ENCODE data around the gene GPAT2.
"Not testable (repeated sequence)": the region's sequence is repeated elsewhere in the genome, so short reads cannot be mapped to it uniquely, and the experiment has no call there.

GPAT2 gene

DNA sequence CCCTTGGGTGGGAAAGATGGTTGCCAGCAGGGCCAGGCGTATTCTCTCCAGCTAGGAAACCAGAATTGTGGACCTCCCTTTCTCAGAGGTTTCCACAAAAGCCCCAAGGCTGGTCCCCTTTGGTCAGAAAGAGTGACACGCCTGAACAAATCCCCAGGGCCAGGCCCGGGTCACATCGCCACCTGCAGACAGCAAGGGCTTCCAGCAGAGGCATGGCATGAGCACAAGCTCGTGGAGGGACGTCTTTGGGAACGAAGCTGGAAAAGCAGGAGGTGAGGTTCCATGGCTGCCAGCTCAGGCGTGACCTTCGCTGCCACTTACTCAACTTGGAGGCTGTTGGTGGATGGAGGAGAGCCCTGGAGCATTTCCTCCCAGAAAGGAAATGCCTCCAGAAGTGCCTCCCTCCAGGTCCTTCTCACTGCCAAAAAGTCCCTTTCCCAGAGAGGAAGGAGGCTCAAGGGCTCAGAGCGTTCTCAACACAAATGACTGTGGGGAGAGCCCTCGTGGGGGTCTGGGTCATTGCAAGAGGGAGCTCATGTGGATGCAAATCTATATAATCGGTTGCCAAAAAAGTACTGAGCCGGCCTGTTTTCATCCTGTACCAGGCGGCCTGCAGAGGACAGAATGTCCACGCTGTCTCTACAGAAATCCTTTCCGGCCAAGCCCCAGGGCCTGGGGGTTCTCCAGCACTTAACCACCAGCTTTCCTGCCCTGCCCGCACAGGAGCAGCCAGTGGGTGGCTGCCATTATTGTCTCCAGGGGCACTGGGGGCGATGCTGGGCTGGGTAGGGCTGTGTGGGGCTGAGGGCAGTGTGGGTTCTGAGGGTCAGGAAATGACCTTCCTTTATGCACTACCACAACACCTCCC, 14.6 kb upstream of the GPAT2 start:
- WGBS (ENCODE audit: extremely low coverage, insufficient coverage, insufficient read length) = no CpG with 5 or more reads among the region's 18 CpGs
- not testable (repeated sequence) for H3K9ac ChIP-seq (ENCODE audit: low read length)

DNA sequence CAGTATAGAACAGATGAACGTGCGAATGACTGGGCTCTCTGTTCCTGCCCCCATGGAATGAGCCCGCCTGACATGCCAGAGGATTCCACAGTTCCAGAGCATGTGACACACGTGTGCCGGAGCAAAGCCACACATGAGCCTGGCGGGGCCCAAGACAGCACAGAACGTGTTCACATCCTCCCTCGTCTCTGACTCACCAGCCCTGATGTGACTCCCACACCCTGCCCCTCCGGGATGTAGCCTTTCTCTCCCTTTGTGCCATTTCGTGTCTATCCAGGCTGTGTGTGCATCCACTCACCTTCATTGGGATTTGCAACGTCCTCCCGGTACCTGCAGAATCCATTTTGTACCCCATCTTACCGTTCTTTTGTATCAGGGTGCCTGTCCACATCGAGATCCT, 838 bp upstream of the GPAT2 start:
- H2BK5ac ChIP-seq (ENCODE audit: low read depth, low read length, poor library complexity); H3K4me3 ChIP-seq (ENCODE audit: low read depth, low read length); DNase-seq; H3K79me2 ChIP-seq (ENCODE audit: control insufficient read depth, insufficient read depth, low read length, poor library complexity); H3K9me3 ChIP-seq (ENCODE audit: insufficient read depth, low read depth, low read length); H3K23ac ChIP-seq (ENCODE audit: low read length); H4K12ac ChIP-seq (ENCODE audit: low read depth, low read length); H3K27me3 ChIP-seq (ENCODE audit: insufficient read depth, low read length); H3K18ac ChIP-seq (ENCODE audit: low read length); H4K8ac ChIP-seq (ENCODE audit: low read depth, low read length); H2AK5ac ChIP-seq (ENCODE audit: low read length); H3K79me1 ChIP-seq (ENCODE audit: low read length); H3K36me3 ChIP-seq (ENCODE audit: control insufficient read depth in 1 of 2, insufficient read depth in 2 of 2, low read length in 2 of 2); H2AFZ ChIP-seq (ENCODE audit: insufficient read depth, low read length, poor library complexity); H3K27ac ChIP-seq (ENCODE audit: low read depth, low read length); H3K14ac ChIP-seq (ENCODE audit: low read length); H3K4me1 ChIP-seq (ENCODE audit: control insufficient read depth in 1 of 2, insufficient read depth in 2 of 2, low read length in 2 of 2); H3K4me2 ChIP-seq (ENCODE audit: low read length); H3K4ac ChIP-seq (ENCODE audit: low read depth, low read length); H2BK12ac ChIP-seq (ENCODE audit: low read length); H4K91ac ChIP-seq (ENCODE audit: low read depth, low read length); H2BK120ac ChIP-seq (ENCODE audit: insufficient read depth, low read length, poor library complexity); H3K9ac ChIP-seq (ENCODE audit: low read length): not testable (repeated sequence)
- no CpG with 5 or more reads among the region's 14 CpGs for WGBS (ENCODE audit: extremely low coverage, insufficient coverage, insufficient read length)

More for the DNA sequence above, 14.6 kb upstream of the GPAT2 start:
- H3K79me2 ChIP-seq (ENCODE audit: control insufficient read depth, insufficient read depth, low read length, poor library complexity); H4K8ac ChIP-seq (ENCODE audit: low read depth, low read length); H2BK5ac ChIP-seq (ENCODE audit: low read depth, low read length, poor library complexity); H3K4me1 ChIP-seq (ENCODE audit: control insufficient read depth in 1 of 2, insufficient read depth in 2 of 2, low read length in 2 of 2); H3K23ac ChIP-seq (ENCODE audit: low read length); H3K18ac ChIP-seq (ENCODE audit: low read length); H2AK5ac ChIP-seq (ENCODE audit: low read length); H4K12ac ChIP-seq (ENCODE audit: low read depth, low read length); H3K79me1 ChIP-seq (ENCODE audit: low read length); H3K9me3 ChIP-seq (ENCODE audit: insufficient read depth, low read depth, low read length); H3K14ac ChIP-seq (ENCODE audit: low read length); H3K27me3 ChIP-seq (ENCODE audit: insufficient read depth, low read length); H3K36me3 ChIP-seq (ENCODE audit: control insufficient read depth in 1 of 2, insufficient read depth in 2 of 2, low read length in 2 of 2); H2AFZ ChIP-seq (ENCODE audit: insufficient read depth, low read length, poor library complexity); H3K4me2 ChIP-seq (ENCODE audit: low read length); H2BK12ac ChIP-seq (ENCODE audit: low read length); DNase-seq; H4K91ac ChIP-seq (ENCODE audit: low read depth, low read length); H2BK120ac ChIP-seq (ENCODE audit: insufficient read depth, low read length, poor library complexity); H3K4me3 ChIP-seq (ENCODE audit: low read depth, low read length); H3K27ac ChIP-seq (ENCODE audit: low read depth, low read length); H3K4ac ChIP-seq (ENCODE audit: low read depth, low read length): not testable (repeated sequence)

DNA sequence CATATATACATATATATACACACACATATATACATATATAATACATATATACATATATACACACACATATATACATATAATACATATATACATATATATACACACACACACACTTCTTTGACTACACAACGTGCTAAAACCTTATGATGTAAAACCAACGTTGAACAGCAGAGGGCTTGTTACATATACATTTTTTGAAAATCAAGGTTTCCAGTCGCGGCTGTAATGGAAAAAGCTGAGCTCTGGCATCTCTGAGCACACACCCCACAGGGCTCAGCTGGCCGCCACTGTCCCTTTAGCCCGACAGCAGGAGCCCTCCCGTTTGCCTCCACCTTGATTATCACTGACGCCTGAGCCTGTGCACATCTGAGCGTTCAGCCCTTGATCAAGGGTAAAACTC, 719 bp downstream of the GPAT2 start:
- H3K9ac ChIP-seq (ENCODE audit: low read length); H3K27me3 ChIP-seq (ENCODE audit: insufficient read depth, low read length); H3K4me1 ChIP-seq (ENCODE audit: control insufficient read depth in 1 of 2, insufficient read depth in 2 of 2, low read length in 2 of 2); H2AFZ ChIP-seq (ENCODE audit: insufficient read depth, low read length, poor library complexity); H4K8ac ChIP-seq (ENCODE audit: low read depth, low read length); H3K79me1 ChIP-seq (ENCODE audit: low read length); H2BK5ac ChIP-seq (ENCODE audit: low read depth, low read length, poor library complexity); H2BK120ac ChIP-seq (ENCODE audit: insufficient read depth, low read length, poor library complexity); H2BK12ac ChIP-seq (ENCODE audit: low read length); H3K4ac ChIP-seq (ENCODE audit: low read depth, low read length); H3K27ac ChIP-seq (ENCODE audit: low read depth, low read length); H2AK5ac ChIP-seq (ENCODE audit: low read length); H3K36me3 ChIP-seq (ENCODE audit: control insufficient read depth in 1 of 2, insufficient read depth in 2 of 2, low read length in 2 of 2); H3K4me2 ChIP-seq (ENCODE audit: low read length); H4K91ac ChIP-seq (ENCODE audit: low read depth, low read length); H3K9me3 ChIP-seq (ENCODE audit: insufficient read depth, low read depth, low read length); H3K14ac ChIP-seq (ENCODE audit: low read length); DNase-seq; H4K12ac ChIP-seq (ENCODE audit: low read depth, low read length); H3K23ac ChIP-seq (ENCODE audit: low read length); H3K4me3 ChIP-seq (ENCODE audit: low read depth, low read length); H3K18ac ChIP-seq (ENCODE audit: low read length); H3K79me2 ChIP-seq (ENCODE audit: control insufficient read depth, insufficient read depth, low read length, poor library complexity): not testable (repeated sequence)
- no CpG with 5 or more reads among the region's 9 CpGs for WGBS (ENCODE audit: extremely low coverage, insufficient coverage, insufficient read length)

DNA sequence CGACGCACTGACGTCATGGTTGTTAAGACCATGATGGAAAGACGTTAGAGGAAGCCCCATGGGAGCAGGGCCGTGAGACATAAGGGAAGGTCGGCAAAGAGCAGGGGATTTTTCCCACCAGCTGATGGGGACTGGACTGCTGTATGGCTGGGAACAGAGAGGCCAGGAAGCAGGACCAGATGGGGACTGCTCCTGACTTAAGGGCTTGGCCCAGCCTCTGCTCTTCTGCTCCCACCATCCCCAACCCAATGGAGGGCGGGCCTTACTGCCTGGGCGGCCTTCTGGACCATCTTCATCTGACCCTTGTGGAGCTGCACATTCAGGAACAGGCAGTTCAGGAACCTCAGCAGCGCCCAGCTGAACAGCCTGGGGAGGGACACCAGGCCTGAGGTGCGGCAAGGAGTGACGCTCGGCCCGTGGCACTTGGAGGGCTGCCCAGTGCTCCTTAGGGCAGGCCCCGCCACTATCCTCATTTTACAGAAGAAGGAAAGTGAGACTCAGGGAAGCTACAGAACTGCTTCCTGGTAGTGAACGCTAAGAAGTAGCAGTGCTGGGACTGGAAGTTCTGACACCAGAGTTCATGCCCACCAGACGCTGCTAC, 6.9 kb downstream of the GPAT2 start:
- not testable (repeated sequence) for H3K18ac ChIP-seq (ENCODE audit: low read length); H3K79me2 ChIP-seq (ENCODE audit: control insufficient read depth, insufficient read depth, low read length, poor library complexity); H2BK5ac ChIP-seq (ENCODE audit: low read depth, low read length, poor library complexity); H2AFZ ChIP-seq (ENCODE audit: insufficient read depth, low read length, poor library complexity); H3K14ac ChIP-seq (ENCODE audit: low read length); H3K4me1 ChIP-seq (ENCODE audit: control insufficient read depth in 1 of 2, insufficient read depth in 2 of 2, low read length in 2 of 2); H3K9me3 ChIP-seq (ENCODE audit: insufficient read depth, low read depth, low read length); DNase-seq; H3K9ac ChIP-seq (ENCODE audit: low read length); H2AK5ac ChIP-seq (ENCODE audit: low read length); H4K91ac ChIP-seq (ENCODE audit: low read depth, low read length); H3K4ac ChIP-seq (ENCODE audit: low read depth, low read length); H4K8ac ChIP-seq (ENCODE audit: low read depth, low read length); H2BK12ac ChIP-seq (ENCODE audit: low read length); H3K4me3 ChIP-seq (ENCODE audit: low read depth, low read length); H3K27ac ChIP-seq (ENCODE audit: low read depth, low read length); H3K23ac ChIP-seq (ENCODE audit: low read length); H4K12ac ChIP-seq (ENCODE audit: low read depth, low read length); H3K27me3 ChIP-seq (ENCODE audit: insufficient read depth, low read length); H3K79me1 ChIP-seq (ENCODE audit: low read length); H3K36me3 ChIP-seq (ENCODE audit: control insufficient read depth in 1 of 2, insufficient read depth in 2 of 2, low read length in 2 of 2); H3K4me2 ChIP-seq (ENCODE audit: low read length); H2BK120ac ChIP-seq (ENCODE audit: insufficient read depth, low read length, poor library complexity)
- WGBS (ENCODE audit: extremely low coverage, insufficient coverage, insufficient read length) = no CpG with 5 or more reads among the region's 16 CpGs
